Stimulated activated naive CD8-positive, alpha-beta T cell treated with anti-CD3 and anti-CD28 coated beads, Interleukin-15, Interleukin-2, amounts not matched to agents 100 ng/mL and 50 ng/mL, for 24 hours (primary cell): ENCODE results near the gene CEACAM5.

Experiments used
- H3K27ac Mint-ChIP-seq: one replicate; pipeline ENCODE4 v1.8.0; 2021; ENCODE audit warnings: mild to moderate bottlenecking, mixed read lengths
- H3K27me3 Mint-ChIP-seq: one replicate; pipeline ENCODE4 v1.8.0; 2021; ENCODE audit warnings: mixed read lengths
- H3K36me3 Mint-ChIP-seq: one replicate; pipeline ENCODE4 v1.8.0; 2021; ENCODE audit warnings: low read depth, mixed read lengths
- H3K4me1 Mint-ChIP-seq: one replicate; pipeline ENCODE4 v1.8.0; 2021; ENCODE audit warnings: low read depth, mixed read lengths
- H3K4me3 Mint-ChIP-seq: one replicate; pipeline ENCODE4 v1.8.0; 2021; ENCODE audit warnings: mild to moderate bottlenecking, mixed read lengths
- H3K9me3 Mint-ChIP-seq: one replicate; pipeline ENCODE4 v1.8.0; 2021; ENCODE audit warnings: mixed read lengths

The CEACAM5 gene

GRCh38 chr19:41696402-41697197 lies 11.8 kb upstream of the CEACAM5 start:
- Mint-ChIP-seq H3K4me3 (no peak overlapping the region), H3K36me3 (no peaks in the 10 kb centered on the region), H3K9me3 (peaks cover 7% of the 10 kb centered on the region), H3K27me3 (peaks cover 33% of the 10 kb centered on the region), H3K4me1 (no peaks in the 10 kb centered on the region), H3K27ac (no peak overlapping the region)

DNA sequence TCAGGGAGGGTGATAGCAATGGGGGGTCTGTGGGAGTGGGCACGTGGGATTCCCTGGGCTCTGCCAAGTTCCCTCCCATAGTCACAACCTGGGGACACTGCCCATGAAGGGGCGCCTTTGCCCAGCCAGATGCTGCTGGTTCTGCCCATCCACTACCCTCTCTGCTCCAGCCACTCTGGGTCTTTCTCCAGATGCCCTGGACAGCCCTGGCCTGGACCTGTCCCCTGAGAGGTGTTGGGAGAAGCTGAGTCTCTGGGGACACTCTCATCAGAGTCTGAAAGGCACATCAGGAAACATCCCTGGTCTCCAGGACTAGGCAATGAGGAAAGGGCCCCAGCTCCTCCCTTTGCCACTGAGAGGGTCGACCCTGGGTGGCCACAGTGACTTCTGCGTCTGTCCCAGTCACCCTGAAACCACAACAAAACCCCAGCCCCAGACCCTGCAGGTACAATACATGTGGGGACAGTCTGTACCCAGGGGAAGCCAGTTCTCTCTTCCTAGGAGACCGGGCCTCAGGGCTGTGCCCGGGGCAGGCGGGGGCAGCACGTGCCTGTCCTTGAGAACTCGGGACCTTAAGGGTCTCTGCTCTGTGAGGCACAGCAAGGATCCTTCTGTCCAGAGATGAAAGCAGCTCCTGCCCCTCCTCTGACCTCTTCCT lies 11.1 kb upstream of the CEACAM5 start:
- Mint-ChIP-seq H3K27me3 (peaks cover 25% of the 10 kb centered on the region), H3K36me3 (no peaks in the 10 kb centered on the region), H3K27ac (no peak overlapping the region), H3K9me3 (peaks cover 7% of the 10 kb centered on the region), H3K4me1 (no peaks in the 10 kb centered on the region), H3K4me3 (no peak overlapping the region)

DNA sequence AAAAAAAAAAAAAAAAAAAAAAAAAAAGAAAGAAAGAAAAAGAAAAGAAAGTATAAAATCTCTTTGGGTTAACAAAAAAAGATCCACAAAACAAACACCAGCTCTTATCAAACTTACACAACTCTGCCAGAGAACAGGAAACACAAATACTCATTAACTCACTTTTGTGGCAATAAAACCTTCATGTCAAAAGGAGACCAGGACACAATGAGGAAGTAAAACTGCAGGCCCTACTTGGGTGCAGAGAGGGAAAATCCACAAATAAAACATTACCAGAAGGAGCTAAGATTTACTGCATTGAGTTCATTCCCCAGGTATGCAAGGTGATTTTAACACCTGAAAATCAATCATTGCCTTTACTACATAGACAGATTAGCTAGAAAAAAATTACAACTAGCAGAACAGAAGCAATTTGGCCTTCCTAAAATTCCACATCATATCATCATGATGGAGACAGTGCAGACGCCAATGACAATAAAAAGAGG lies 9.6 kb upstream of the CEACAM5 start:
- H3K4me1 Mint-ChIP-seq, result no peaks in the 10 kb centered on the region
- peaks cover 23% of the 10 kb centered on the region for H3K27me3 Mint-ChIP-seq
- no peaks in the 10 kb centered on the region for H3K36me3 Mint-ChIP-seq
- no peak overlapping the region for H3K27ac Mint-ChIP-seq
- H3K9me3 Mint-ChIP-seq, result no peaks in the 10 kb centered on the region
- H3K4me3 Mint-ChIP-seq, result no peak overlapping the region

GRCh38 chr19:41699231-41699967 lies 9.0 kb upstream of the CEACAM5 start:
- peaks cover 23% of the 10 kb centered on the region for H3K27me3 Mint-ChIP-seq
- H3K36me3 Mint-ChIP-seq, result no peaks in the 10 kb centered on the region
- no peaks in the 10 kb centered on the region for H3K9me3 Mint-ChIP-seq
- H3K27ac Mint-ChIP-seq, result no peak overlapping the region
- no peaks in the 10 kb centered on the region for H3K4me1 Mint-ChIP-seq
- no peak overlapping the region for H3K4me3 Mint-ChIP-seq

- Mint-ChIP-seq H3K4me1 (no peaks in the 10 kb centered on the region), H3K36me3 (no peaks in the 10 kb centered on the region), H3K27ac (no peak overlapping the region), H3K9me3 (no peaks in the 10 kb centered on the region), H3K27me3 (peaks cover 29% of the 10 kb centered on the region), H3K4me3 (no peak overlapping the region)
Observed at GRCh38 chr19:41699968-41700323, 8.5 kb upstream of the CEACAM5 start.

DNA sequence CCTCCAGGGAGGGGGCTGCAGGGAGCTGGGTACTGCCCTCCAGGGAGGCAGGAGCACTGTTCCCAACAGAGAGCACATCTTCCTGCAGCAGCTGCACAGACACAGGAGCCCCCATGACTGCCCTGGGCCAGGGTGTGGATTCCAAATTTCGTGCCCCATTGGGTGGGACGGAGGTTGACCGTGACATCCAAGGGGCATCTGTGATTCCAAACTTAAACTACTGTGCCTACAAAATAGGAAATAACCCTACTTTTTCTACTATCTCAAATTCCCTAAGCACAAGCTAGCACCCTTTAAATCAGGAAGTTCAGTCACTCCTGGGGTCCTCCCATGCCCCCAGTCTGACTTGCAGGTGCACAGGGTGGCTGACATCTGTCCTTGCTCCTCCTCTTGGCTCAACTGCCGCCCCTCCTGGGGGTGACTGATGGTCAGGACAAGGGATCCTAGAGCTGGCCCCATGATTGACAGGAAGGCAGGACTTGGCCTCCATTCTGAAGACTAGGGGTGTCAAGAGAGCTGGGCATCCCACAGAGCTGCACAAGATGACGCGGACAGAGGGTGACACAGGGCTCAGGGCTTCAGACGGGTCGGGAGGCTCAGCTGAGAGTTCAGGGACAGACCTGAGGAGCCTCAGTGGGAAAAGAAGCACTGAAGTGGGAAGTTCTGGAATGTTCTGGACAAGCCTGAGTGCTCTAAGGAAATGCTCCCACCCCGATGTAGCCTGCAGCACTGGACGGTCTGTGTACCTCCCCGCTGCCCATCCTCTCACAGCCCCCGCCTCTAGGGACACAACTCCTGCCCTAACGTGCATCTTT lies 7.8 kb upstream of the CEACAM5 start:
- Mint-ChIP-seq H3K4me1 (no peaks in the 10 kb centered on the region), H3K27me3 (peaks cover 35% of the 10 kb centered on the region), H3K4me3 (no peak overlapping the region), H3K36me3 (no peaks in the 10 kb centered on the region), H3K27ac (no peak overlapping the region), H3K9me3 (no peaks in the 10 kb centered on the region)

DNA sequence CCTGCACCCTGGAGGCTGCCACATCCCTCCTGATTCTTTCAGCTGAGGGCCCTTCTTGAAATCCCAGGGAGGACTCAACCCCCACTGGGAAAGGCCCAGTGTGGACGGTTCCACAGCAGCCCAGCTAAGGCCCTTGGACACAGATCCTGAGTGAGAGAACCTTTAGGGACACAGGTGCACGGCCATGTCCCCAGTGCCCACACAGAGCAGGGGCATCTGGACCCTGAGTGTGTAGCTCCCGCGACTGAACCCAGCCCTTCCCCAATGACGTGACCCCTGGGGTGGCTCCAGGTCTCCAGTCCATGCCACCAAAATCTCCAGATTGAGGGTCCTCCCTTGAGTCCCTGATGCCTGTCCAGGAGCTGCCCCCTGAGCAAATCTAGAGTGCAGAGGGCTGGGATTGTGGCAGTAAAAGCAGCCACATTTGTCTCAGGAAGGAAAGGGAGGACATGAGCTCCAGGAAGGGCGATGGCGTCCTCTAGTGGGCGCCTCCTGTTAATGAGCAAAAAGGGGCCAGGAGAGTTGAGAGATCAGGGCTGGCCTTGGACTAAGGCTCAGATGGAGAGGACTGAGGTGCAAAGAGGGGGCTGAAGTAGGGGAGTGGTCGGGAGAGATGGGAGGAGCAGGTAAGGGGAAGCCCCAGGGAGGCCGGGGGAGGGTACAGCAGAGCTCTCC lies 6.9 kb upstream of the CEACAM5 start:
- Mint-ChIP-seq H3K4me3 (no peak overlapping the region), H3K27me3 (peaks cover 40% of the 10 kb centered on the region), H3K9me3 (no peaks in the 10 kb centered on the region), H3K27ac (no peak overlapping the region), H3K4me1 (no peaks in the 10 kb centered on the region), H3K36me3 (no peaks in the 10 kb centered on the region)

- Mint-ChIP-seq H3K27ac (no peak overlapping the region), H3K9me3 (no peaks in the 10 kb centered on the region), H3K36me3 (no peaks in the 10 kb centered on the region), H3K4me1 (no peaks in the 10 kb centered on the region), H3K27me3 (peaks cover 41% of the 10 kb centered on the region), H3K4me3 (no peak overlapping the region)
Observed at GRCh38 chr19:41702171-41702651, 6.2 kb upstream of the CEACAM5 start.

DNA sequence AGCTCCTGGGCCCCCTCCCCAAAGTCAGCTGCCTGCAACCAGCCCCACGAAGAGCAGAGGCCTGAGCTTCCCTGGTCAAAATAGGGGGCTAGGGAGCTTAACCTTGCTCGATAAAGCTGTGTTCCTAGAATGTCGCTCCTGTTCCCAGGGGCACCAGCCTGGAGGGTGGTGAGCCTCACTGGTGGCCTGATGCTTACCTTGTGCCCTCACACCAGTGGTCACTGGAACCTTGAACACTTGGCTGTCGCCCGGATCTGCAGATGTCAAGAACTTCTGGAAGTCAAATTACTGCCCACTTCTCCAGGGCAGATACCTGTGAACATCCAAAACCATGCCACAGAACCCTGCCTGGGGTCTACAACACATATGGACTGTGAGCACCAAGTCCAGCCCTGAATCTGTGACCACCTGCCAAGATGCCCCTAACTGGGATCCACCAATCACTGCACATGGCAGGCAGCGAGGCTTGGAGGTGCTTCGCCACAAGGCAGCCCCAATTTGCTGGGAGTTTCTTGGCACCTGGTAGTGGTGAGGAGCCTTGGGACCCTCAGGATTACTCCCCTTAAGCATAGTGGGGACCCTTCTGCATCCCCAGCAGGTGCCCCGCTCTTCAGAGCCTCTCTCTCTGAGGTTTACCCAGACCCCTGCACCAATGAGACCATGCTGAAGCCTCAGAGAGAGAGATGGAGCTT lies 4.7 kb upstream of the CEACAM5 start:
- H3K9me3 Mint-ChIP-seq, result no peaks in the 10 kb centered on the region
- peaks cover 42% of the 10 kb centered on the region for H3K27me3 Mint-ChIP-seq
- no peaks in the 10 kb centered on the region for H3K36me3 Mint-ChIP-seq
- H3K4me1 Mint-ChIP-seq, result no peaks in the 10 kb centered on the region
- H3K4me3 Mint-ChIP-seq, result no peak overlapping the region
- H3K27ac Mint-ChIP-seq, result no peak overlapping the region

- Mint-ChIP-seq H3K27me3 (peaks cover 51% of the 10 kb centered on the region), H3K9me3 (no peaks in the 10 kb centered on the region), H3K4me3 (no peak overlapping the region), H3K27ac (no peak overlapping the region), H3K36me3 (no peaks in the 10 kb centered on the region), H3K4me1 (no peaks in the 10 kb centered on the region)
Observed at GRCh38 chr19:41705393-41706174, 2.8 kb upstream of the CEACAM5 start.

DNA sequence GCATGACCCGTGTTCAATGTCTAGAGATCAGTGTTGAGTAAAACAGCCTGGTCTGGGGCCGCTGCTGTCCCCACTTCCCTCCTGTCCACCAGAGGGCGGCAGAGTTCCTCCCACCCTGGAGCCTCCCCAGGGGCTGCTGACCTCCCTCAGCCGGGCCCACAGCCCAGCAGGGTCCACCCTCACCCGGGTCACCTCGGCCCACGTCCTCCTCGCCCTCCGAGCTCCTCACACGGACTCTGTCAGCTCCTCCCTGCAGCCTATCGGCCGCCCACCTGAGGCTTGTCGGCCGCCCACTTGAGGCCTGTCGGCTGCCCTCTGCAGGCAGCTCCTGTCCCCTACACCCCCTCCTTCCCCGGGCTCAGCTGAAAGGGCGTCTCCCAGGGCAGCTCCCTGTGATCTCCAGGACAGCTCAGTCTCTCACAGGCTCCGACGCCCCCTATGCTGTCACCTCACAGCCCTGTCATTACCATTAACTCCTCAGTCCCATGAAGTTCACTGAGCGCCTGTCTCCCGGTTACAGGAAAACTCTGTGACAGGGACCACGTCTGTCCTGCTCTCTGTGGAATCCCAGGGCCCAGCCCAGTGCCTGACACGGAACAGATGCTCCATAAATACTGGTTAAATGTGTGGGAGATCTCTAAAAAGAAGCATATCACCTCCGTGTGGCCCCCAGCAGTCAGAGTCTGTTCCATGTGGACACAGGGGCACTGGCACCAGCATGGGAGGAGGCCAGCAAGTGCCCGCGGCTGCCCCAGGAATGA lies 1.5 kb upstream of the CEACAM5 start:
- no peak overlapping the region for H3K27ac Mint-ChIP-seq
- no peaks in the 10 kb centered on the region for H3K4me1 Mint-ChIP-seq
- H3K9me3 Mint-ChIP-seq, result no peaks in the 10 kb centered on the region
- H3K27me3 Mint-ChIP-seq, result peaks cover 56% of the 10 kb centered on the region
- peak overlapping the region; percentile 65 for H3K4me3 Mint-ChIP-seq
- H3K36me3 Mint-ChIP-seq, result no peaks in the 10 kb centered on the region

GRCh38 chr19:41707502-41707812 lies 969 bp upstream of the CEACAM5 start:
- Mint-ChIP-seq H3K27me3 (peaks cover 61% of the 10 kb centered on the region), H3K9me3 (no peaks in the 10 kb centered on the region), H3K4me1 (no peaks in the 10 kb centered on the region), H3K4me3 (no peak overlapping the region), H3K27ac (no peak overlapping the region), H3K36me3 (no peaks in the 10 kb centered on the region)
